WTC11 (cell line): Measurements from ENCODE around the gene LRP3. TPM values are rescaled to one million over a fixed set of nuclear protein-coding genes. Genes with fewer than 3 reads are reported as not detected.

Experiments used
- ATAC-seq: fragments of 200-7000 bp; cut with Tn5 transposase; 2 replicates; pipeline ENCODE4 v1.10.0; 2021; ENCODE audit warnings: mild to moderate bottlenecking, moderate library complexity
- CTCF ChIA-PET: fragments of 300-600 bp; sonication (Branson Sonifier 250); formaldehyde crosslinking; loops from one replicate; lab custom pipeline; 2021; ENCODE audit warnings: antibody characterized with exemption; lab: Charles Lee
- POLR2A ChIA-PET: fragments of 350-600 bp; sonication (Branson Sonifier 250); formaldehyde crosslinking; loops from one replicate; lab custom pipeline; 2021; ENCODE audit warnings: antibody characterized with exemption; lab: Charles Lee
- DNase-seq: peaks from one replicate; pipeline ENCODE4 v3.0.0; 2021; ENCODE audit warnings: low spot score
- H3K27ac Mint-ChIP-seq: 2 replicates; pipeline ENCODE4 v1.8.0; 2021; ENCODE audit warnings: mixed read lengths
- H3K27me3 Mint-ChIP-seq: 2 replicates; pipeline ENCODE4 v1.8.0; 2021; ENCODE audit warnings: low read depth, mild to moderate bottlenecking, moderate library complexity, mixed read lengths
- H3K36me3 Mint-ChIP-seq: 2 replicates; pipeline ENCODE4 v1.8.0; 2021; ENCODE audit warnings: mixed read lengths
- H3K4me1 Mint-ChIP-seq: 2 replicates; pipeline ENCODE4 v1.8.0; 2022; ENCODE audit warnings: mixed read lengths
- H3K4me3 Mint-ChIP-seq: 2 replicates; pipeline ENCODE4 v1.8.0; 2021; ENCODE audit warnings: mild to moderate bottlenecking, moderate library complexity, mixed read lengths
- H3K9me3 Mint-ChIP-seq: 2 replicates; pipeline ENCODE4 v1.8.0; 2021; ENCODE audit warnings: mixed read lengths
- ATF1 ChIP-seq: sonication (generic); formaldehyde crosslinking; IDR thresholded peaks from 2 replicates; pipeline ENCODE4 v1.8.1; 2023; ENCODE audit warnings: mild to moderate bottlenecking, moderate library complexity, missing genetic modification reagents
- JUN ChIP-seq: sonication (generic); formaldehyde crosslinking; IDR thresholded peaks from 2 replicates; pipeline ENCODE4 v1.8.0; 2023; ENCODE audit warnings: mild to moderate bottlenecking, missing genetic modification reagents
- KAT7 ChIP-seq: sonication (generic); formaldehyde crosslinking; IDR thresholded peaks from 2 replicates; pipeline ENCODE4 v1.8.1; 2023; ENCODE audit warnings: missing genetic modification reagents, mild to moderate bottlenecking, borderline replicate concordance
- MYBL2 ChIP-seq: sonication (generic); formaldehyde crosslinking; IDR thresholded peaks from 2 replicates; pipeline ENCODE4 v1.8.1; 2023; ENCODE audit warnings: mild to moderate bottlenecking, moderate library complexity, missing genetic modification reagents
- NR3C1 ChIP-seq: sonication (generic); formaldehyde crosslinking; conservative IDR thresholded peaks from 2 replicates; pipeline ENCODE4 v1.8.1; 2023; ENCODE audit warnings: low read depth, mild to moderate bottlenecking, missing genetic modification reagents
- OVOL2 ChIP-seq: fragments of 250-450 bp; sonication (Bioruptor Pico); IDR thresholded peaks from 2 replicates; pipeline ENCODE4 v1.9.0; 2021; ENCODE audit warnings: mild to moderate bottlenecking, borderline replicate concordance
- RELA ChIP-seq: sonication (generic); formaldehyde crosslinking; IDR thresholded peaks from 2 replicates; pipeline ENCODE4 v1.8.1; 2022; ENCODE audit warnings: missing genetic modification reagents, mild to moderate bottlenecking, borderline replicate concordance
- TEAD1 ChIP-seq: sonication (generic); formaldehyde crosslinking; IDR thresholded peaks from 2 replicates; pipeline ENCODE4 v1.8.0; 2022; ENCODE audit warnings: mild to moderate bottlenecking, missing genetic modification reagents
- ZNF219 ChIP-seq: sonication (generic); formaldehyde crosslinking; IDR thresholded peaks from 2 replicates; pipeline ENCODE4 v1.8.0; 2023; ENCODE audit warnings: missing genetic modification reagents, mild to moderate bottlenecking, borderline replicate concordance
- ZNF317 ChIP-seq: sonication (generic); formaldehyde crosslinking; IDR thresholded peaks from 2 replicates; pipeline ENCODE4 v1.8.1; 2023; ENCODE audit warnings: low read depth, mild to moderate bottlenecking, moderate library complexity, missing genetic modification reagents, borderline replicate concordance
- ZNF396 ChIP-seq: fragments of 250-450 bp; sonication (Bioruptor Pico); IDR thresholded peaks from 2 replicates; pipeline ENCODE4 v1.8.0; 2021; ENCODE audit warnings: mild to moderate bottlenecking, moderate library complexity, borderline replicate concordance
- total RNA-seq: library from RNA; stranded (reverse); gene quantifications from 3 replicates; pipeline ENCODE4 v1.2.3, GENCODE V29; 2021
- TF ChIP-seq, protein P1 (sequence below): sonication (generic); formaldehyde crosslinking; IDR thresholded peaks from 2 replicates; pipeline ENCODE4 v1.8.1; 2023; ENCODE audit warnings: mild to moderate bottlenecking, missing genetic modification reagents
- TF ChIP-seq, protein P2 (sequence below): sonication (generic); formaldehyde crosslinking; IDR thresholded peaks from 2 replicates; pipeline ENCODE4 v1.8.0; 2022; ENCODE audit warnings: missing genetic modification reagents
- TF ChIP-seq, protein P3 (sequence below): sonication (generic); formaldehyde crosslinking; IDR thresholded peaks from 2 replicates; pipeline ENCODE4 v1.8.0; 2023; ENCODE audit warnings: missing genetic modification reagents
- TF ChIP-seq, protein P4 (sequence below): sonication (generic); formaldehyde crosslinking; IDR thresholded peaks from 2 replicates; pipeline ENCODE4 v1.8.1; 2023; ENCODE audit warnings: mild to moderate bottlenecking, moderate library complexity, missing genetic modification reagents
- TF ChIP-seq, protein P5 (sequence below): sonication (generic); formaldehyde crosslinking; IDR thresholded peaks from 2 replicates; pipeline ENCODE4 v1.8.1; 2023; ENCODE audit warnings: mild to moderate bottlenecking, missing genetic modification reagents, moderate library complexity
- TF ChIP-seq, protein P6 (sequence below): fragments of 250-450 bp; sonication (Bioruptor Pico); IDR thresholded peaks from 2 replicates; pipeline ENCODE4 v1.9.0; 2021; ENCODE audit warnings: mild to moderate bottlenecking
- TF ChIP-seq, protein P7 (sequence below): sonication (generic); formaldehyde crosslinking; IDR thresholded peaks from 2 replicates; pipeline ENCODE4 v1.8.0; 2022; ENCODE audit warnings: mild to moderate bottlenecking, missing genetic modification reagents

The LRP3 gene
- total RNA-seq, 1 experiment from 2014 or later, result 47.0 TPM

DNA sequence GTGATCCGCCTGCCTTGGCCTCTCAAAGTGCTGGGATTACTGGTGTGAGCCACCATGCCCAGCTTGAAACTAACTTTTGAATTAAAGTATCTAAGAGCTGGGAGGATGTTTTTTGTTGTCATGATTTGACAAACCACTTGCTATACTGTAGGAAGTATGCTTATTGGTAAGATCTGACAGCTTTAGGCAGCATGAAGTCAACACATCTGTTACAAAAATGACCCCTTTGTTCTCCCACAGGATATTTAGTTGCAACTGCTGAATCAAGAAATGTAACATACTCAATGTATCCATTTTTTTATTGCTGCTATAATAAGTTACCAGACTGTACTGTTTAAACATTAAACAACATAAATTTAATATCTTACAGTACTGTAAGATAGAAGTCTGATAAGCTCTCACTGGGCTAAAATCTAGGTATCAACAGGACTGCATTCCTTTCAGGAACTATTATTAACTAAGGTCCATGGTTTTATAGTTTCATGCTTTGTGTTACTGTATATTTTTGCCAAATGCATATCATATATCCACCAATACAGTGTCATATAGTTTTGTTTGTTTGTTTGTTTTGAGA, 22.8 kb upstream of the LRP3 start:
- CTCF ChIA-PET, result interaction anchor here (1.9 kb wide), 1 partner anchor 13 kb away, joined by 8 read pairs; no protein-coding TSS in a partner anchor
- Mint-ChIP-seq H3K27me3 (peaks cover 6% of the 10 kb centered on the region; the same call in 1 of the 2 replicates), H3K9me3 (peaks cover 23% of the 10 kb centered on the region), H3K27ac (no peak overlapping the region), H3K36me3 (peaks cover 13% of the 10 kb centered on the region), H3K4me3 (no peak overlapping the region), H3K4me1 (peaks cover 18% of the 10 kb centered on the region)
- ATAC-seq, result no peak
- no peak for DNase-seq
- POLR2A ChIA-PET, result no interaction called here
- TF ChIP-seq RELA (no peak), NR3C1 (CRISPR knock-in tag) (no peak), OVOL2 (no peak), ZNF317 (CRISPR knock-in tag) (no peak), TEAD1 (CRISPR knock-in tag) (no peak)
- TF ChIP-seq, protein P1, sequence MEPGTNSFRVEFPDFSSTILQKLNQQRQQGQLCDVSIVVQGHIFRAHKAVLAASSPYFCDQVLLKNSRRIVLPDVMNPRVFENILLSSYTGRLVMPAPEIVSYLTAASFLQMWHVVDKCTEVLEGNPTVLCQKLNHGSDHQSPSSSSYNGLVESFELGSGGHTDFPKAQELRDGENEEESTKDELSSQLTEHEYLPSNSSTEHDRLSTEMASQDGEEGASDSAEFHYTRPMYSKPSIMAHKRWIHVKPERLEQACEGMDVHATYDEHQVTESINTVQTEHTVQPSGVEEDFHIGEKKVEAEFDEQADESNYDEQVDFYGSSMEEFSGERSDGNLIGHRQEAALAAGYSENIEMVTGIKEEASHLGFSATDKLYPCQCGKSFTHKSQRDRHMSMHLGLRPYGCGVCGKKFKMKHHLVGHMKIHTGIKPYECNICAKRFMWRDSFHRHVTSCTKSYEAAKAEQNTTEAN (CRISPR knock-in tag), result no peak
- TF ChIP-seq, protein P2, sequence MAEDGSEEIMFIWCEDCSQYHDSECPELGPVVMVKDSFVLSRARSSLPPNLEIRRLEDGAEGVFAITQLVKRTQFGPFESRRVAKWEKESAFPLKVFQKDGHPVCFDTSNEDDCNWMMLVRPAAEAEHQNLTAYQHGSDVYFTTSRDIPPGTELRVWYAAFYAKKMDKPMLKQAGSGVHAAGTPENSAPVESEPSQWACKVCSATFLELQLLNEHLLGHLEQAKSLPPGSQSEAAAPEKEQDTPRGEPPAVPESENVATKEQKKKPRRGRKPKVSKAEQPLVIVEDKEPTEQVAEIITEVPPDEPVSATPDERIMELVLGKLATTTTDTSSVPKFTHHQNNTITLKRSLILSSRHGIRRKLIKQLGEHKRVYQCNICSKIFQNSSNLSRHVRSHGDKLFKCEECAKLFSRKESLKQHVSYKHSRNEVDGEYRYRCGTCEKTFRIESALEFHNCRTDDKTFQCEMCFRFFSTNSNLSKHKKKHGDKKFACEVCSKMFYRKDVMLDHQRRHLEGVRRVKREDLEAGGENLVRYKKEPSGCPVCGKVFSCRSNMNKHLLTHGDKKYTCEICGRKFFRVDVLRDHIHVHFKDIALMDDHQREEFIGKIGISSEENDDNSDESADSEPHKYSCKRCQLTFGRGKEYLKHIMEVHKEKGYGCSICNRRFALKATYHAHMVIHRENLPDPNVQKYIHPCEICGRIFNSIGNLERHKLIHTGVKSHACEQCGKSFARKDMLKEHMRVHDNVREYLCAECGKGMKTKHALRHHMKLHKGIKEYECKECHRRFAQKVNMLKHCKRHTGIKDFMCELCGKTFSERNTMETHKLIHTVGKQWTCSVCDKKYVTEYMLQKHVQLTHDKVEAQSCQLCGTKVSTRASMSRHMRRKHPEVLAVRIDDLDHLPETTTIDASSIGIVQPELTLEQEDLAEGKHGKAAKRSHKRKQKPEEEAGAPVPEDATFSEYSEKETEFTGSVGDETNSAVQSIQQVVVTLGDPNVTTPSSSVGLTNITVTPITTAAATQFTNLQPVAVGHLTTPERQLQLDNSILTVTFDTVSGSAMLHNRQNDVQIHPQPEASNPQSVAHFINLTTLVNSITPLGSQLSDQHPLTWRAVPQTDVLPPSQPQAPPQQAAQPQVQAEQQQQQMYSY (CRISPR knock-in tag), result no peak

DNA sequence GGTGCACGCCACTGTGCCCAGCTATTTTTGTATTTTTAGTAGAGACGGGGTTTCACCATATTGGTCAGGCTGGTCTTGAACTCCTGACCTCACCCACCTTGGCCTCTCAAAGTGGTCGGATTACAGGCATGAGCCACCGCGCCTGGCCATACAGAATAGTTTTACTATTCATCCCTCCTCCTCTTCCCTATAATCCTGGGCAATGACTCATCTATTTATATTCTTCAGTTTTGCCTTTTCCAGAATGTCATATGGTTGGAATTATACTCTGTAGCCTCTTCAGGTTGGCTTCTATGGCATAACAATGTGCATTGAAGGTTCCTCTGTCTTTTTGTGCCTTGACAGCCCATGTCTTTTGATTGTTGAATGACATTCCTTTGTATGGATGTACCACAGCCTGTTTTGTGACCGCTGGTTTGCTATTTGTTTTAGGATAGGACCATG, 22.2 kb upstream of the LRP3 start:
- peaks cover 13% of the 10 kb centered on the region for H3K36me3 Mint-ChIP-seq
- ChIA-PET POLR2A (no interaction called here), CTCF (no interaction called here)
- H3K4me1 Mint-ChIP-seq, result peaks cover 18% of the 10 kb centered on the region
- H3K9me3 Mint-ChIP-seq, result peaks cover 23% of the 10 kb centered on the region
- peaks cover 6% of the 10 kb centered on the region; the same call in 1 of the 2 replicates for H3K27me3 Mint-ChIP-seq
- H3K27ac Mint-ChIP-seq, result no peak overlapping the region
- H3K4me3 Mint-ChIP-seq, result no peak overlapping the region
- ATAC-seq, result no peak
- no peak for DNase-seq
- TF ChIP-seq, protein P3, sequence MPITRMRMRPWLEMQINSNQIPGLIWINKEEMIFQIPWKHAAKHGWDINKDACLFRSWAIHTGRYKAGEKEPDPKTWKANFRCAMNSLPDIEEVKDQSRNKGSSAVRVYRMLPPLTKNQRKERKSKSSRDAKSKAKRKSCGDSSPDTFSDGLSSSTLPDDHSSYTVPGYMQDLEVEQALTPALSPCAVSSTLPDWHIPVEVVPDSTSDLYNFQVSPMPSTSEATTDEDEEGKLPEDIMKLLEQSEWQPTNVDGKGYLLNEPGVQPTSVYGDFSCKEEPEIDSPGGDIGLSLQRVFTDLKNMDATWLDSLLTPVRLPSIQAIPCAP, result no peak
- TF ChIP-seq, protein P2 (CRISPR knock-in tag), result no peak
- TF ChIP-seq, protein P4, sequence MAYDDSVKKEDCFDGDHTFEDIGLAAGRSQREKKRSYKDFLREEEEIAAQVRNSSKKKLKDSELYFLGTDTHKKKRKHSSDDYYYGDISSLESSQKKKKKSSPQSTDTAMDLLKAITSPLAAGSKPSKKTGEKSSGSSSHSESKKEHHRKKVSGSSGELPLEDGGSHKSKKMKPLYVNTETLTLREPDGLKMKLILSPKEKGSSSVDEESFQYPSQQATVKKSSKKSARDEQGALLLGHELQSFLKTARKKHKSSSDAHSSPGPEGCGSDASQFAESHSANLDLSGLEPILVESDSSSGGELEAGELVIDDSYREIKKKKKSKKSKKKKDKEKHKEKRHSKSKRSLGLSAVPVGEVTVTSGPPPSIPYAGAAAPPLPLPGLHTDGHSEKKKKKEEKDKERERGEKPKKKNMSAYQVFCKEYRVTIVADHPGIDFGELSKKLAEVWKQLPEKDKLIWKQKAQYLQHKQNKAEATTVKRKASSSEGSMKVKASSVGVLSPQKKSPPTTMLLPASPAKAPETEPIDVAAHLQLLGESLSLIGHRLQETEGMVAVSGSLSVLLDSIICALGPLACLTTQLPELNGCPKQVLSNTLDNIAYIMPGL (CRISPR knock-in tag), result no peak
- TF ChIP-seq, protein P5, sequence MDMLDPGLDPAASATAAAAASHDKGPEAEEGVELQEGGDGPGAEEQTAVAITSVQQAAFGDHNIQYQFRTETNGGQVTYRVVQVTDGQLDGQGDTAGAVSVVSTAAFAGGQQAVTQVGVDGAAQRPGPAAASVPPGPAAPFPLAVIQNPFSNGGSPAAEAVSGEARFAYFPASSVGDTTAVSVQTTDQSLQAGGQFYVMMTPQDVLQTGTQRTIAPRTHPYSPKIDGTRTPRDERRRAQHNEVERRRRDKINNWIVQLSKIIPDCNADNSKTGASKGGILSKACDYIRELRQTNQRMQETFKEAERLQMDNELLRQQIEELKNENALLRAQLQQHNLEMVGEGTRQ (CRISPR knock-in tag), result no peak
- TF ChIP-seq ZNF219 (CRISPR knock-in tag) (no peak), ATF1 (CRISPR knock-in tag) (no peak), ZNF396 (CRISPR knock-in tag) (no peak), MYBL2 (CRISPR knock-in tag) (no peak), KAT7 (CRISPR knock-in tag) (no peak), JUN (CRISPR knock-in tag) (no peak)
- TF ChIP-seq, protein P6, sequence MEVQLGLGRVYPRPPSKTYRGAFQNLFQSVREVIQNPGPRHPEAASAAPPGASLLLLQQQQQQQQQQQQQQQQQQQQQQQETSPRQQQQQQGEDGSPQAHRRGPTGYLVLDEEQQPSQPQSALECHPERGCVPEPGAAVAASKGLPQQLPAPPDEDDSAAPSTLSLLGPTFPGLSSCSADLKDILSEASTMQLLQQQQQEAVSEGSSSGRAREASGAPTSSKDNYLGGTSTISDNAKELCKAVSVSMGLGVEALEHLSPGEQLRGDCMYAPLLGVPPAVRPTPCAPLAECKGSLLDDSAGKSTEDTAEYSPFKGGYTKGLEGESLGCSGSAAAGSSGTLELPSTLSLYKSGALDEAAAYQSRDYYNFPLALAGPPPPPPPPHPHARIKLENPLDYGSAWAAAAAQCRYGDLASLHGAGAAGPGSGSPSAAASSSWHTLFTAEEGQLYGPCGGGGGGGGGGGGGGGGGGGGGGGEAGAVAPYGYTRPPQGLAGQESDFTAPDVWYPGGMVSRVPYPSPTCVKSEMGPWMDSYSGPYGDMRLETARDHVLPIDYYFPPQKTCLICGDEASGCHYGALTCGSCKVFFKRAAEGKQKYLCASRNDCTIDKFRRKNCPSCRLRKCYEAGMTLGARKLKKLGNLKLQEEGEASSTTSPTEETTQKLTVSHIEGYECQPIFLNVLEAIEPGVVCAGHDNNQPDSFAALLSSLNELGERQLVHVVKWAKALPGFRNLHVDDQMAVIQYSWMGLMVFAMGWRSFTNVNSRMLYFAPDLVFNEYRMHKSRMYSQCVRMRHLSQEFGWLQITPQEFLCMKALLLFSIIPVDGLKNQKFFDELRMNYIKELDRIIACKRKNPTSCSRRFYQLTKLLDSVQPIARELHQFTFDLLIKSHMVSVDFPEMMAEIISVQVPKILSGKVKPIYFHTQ (CRISPR knock-in tag), result no peak
- TF ChIP-seq, protein P7, sequence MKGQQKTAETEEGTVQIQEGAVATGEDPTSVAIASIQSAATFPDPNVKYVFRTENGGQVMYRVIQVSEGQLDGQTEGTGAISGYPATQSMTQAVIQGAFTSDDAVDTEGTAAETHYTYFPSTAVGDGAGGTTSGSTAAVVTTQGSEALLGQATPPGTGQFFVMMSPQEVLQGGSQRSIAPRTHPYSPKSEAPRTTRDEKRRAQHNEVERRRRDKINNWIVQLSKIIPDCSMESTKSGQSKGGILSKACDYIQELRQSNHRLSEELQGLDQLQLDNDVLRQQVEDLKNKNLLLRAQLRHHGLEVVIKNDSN (CRISPR knock-in tag), result no peak
